DOHH2 (cell line): ENCODE results near the gene ZSCAN29.

ENCODE experiments used
- EZH2phosphoT487 ChIP-seq: fragments of 200-600 bp; sonication (generic); IDR thresholded peaks from 2 replicates; pipeline ENCODE4 v1.6.1; 2017; ENCODE audit warnings: borderline replicate concordance, mild to moderate bottlenecking, antibody characterized with exemption, low read length, moderate library complexity, mixed read lengths
- TF ChIP-seq, protein P1 (sequence below): fragments of 200-600 bp; sonication (generic); IDR thresholded peaks from one replicate; pipeline ENCODE4 v1.5.1; 2014; ENCODE audit warnings: antibody characterized with exemption, mild to moderate bottlenecking, low read depth, low read length; ENCODE audit not compliant: poor library complexity, severe bottlenecking

DNA sequence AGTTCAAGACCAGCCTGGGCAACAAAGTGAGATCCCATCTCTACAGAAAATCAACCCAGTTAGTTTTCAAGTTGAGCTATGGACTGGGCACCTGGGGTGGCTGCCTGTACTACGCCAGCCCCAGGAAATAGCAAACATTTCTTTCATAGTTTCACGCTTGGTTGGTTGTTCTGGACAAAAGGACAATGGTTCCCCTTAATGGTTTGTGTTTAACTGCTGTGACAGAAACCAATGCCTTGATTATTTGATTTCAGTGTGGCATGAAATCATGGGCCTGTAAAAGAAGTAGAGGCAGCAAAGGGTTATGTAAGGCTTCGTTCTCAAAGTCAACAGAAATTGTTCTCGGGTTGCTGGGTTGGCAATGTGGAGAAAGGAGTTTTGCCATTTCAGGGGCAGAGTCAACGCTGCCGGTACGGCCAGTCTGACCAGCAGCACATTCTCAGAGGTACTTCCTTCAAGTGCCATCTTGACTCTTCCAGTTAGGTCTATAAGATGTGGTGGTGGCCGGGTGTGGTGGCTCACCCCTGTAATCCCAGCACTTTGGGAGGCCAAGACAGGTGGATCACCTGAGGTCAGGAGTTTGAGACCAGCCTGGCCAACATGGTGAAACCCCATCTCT is 53.2 kb downstream of the ZSCAN29 start:
- TF ChIP-seq, protein P1, sequence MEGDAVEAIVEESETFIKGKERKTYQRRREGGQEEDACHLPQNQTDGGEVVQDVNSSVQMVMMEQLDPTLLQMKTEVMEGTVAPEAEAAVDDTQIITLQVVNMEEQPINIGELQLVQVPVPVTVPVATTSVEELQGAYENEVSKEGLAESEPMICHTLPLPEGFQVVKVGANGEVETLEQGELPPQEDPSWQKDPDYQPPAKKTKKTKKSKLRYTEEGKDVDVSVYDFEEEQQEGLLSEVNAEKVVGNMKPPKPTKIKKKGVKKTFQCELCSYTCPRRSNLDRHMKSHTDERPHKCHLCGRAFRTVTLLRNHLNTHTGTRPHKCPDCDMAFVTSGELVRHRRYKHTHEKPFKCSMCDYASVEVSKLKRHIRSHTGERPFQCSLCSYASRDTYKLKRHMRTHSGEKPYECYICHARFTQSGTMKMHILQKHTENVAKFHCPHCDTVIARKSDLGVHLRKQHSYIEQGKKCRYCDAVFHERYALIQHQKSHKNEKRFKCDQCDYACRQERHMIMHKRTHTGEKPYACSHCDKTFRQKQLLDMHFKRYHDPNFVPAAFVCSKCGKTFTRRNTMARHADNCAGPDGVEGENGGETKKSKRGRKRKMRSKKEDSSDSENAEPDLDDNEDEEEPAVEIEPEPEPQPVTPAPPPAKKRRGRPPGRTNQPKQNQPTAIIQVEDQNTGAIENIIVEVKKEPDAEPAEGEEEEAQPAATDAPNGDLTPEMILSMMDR: no peak
- TF ChIP-seq EZH2phosphoT487: no peak
